ENCODE results near the gene OR4A16. TPM values are rescaled to one million over a fixed set of nuclear protein-coding genes. Genes with fewer than 3 reads are reported as not detected.

Gene OR4A16, protein sequence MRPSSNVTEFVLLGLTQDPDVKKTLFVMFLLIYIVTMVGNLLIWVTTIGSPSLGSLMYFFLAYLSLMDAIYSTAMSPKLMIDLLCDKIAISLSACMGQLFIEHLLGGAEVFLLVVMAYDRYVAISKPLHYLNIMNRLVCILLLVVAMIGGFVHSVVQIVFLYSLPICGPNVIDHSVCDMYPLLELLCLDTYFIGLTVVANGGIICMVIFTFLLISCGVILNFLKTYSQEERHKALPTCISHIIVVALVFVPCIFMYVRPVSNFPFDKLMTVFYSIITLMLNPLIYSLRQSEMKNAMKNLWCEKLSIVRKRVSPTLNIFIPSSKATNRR
- total RNA-seq (2021; fragmentation: NEBNext Ultra II Directional; extraction: Animal tissue kit (Norgen Biotek cat#: 25700)) = not detected
- long read RNA-seq = 0 reads

DNA sequence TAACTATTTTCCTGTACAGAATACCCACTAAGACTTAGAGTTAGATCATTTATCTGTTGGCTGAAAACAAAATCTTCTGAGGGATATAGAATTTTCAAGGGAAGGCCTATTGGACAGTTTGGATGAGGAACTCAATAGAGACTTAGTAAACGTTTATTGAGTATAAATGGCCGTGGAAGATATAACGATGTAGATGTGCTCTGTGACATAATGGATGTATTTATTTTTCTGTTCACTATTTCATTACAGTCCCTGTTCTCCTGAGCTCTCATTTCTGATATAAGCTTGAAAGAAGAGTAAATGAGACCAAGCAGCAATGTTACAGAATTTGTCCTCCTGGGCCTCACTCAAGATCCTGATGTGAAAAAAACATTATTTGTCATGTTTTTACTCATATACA lies at the start of gene OR4A16:
TSS of gene OR4A16 (plus strand) at position 301 of the 400 bp plus-strand sequence. CDS start at position 301, 0 bp downstream.
- H3K9me3 Mint-ChIP-seq = peaks cover 26% of the 10 kb centered on the region
- H3K27me3 Mint-ChIP-seq (ENCODE audit: insufficient read depth) = no peaks in the 10 kb centered on the region; the same call in 1 of the 2 replicates
- no peak within 1 kb of the TSS for H3K4me3 Mint-ChIP-seq
- H3K27ac Mint-ChIP-seq = no peak within 1 kb of the TSS
- TF ChIP-seq, protein P1, sequence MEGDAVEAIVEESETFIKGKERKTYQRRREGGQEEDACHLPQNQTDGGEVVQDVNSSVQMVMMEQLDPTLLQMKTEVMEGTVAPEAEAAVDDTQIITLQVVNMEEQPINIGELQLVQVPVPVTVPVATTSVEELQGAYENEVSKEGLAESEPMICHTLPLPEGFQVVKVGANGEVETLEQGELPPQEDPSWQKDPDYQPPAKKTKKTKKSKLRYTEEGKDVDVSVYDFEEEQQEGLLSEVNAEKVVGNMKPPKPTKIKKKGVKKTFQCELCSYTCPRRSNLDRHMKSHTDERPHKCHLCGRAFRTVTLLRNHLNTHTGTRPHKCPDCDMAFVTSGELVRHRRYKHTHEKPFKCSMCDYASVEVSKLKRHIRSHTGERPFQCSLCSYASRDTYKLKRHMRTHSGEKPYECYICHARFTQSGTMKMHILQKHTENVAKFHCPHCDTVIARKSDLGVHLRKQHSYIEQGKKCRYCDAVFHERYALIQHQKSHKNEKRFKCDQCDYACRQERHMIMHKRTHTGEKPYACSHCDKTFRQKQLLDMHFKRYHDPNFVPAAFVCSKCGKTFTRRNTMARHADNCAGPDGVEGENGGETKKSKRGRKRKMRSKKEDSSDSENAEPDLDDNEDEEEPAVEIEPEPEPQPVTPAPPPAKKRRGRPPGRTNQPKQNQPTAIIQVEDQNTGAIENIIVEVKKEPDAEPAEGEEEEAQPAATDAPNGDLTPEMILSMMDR (IDR thresholded peaks at IDR 0.05) = no peak
- no peaks in the 10 kb centered on the region for H3K36me3 Mint-ChIP-seq (ENCODE audit: low read depth)
- no peaks in the 10 kb centered on the region for H3K4me1 Mint-ChIP-seq (ENCODE audit: low read depth)
- DNase-seq = no peak

DNA sequence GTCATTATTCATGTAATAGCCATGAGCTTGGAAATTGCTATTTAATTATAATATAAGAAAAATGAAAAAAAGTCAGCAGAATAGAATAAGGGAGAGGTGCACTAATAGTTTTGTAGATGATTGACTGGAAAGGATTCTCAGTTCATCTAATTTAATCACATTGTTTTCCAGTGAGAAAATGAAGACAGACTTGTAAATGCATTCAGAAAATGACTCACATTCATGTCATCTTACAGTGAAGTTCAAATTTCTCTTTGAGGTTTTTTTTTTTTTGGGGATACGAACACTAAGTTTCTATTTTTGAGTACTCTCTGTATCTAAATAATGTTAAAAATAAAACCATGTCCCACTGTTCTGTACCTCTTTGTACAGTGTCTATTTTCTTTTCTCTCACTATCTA lies 18.5 kb upstream of the OR4A16 start:
- H3K4me1 Mint-ChIP-seq (ENCODE audit: low read depth) = no peaks in the 10 kb centered on the region
- H3K36me3 Mint-ChIP-seq (ENCODE audit: low read depth) = no peaks in the 10 kb centered on the region
- H3K27me3 Mint-ChIP-seq (ENCODE audit: insufficient read depth) = no peaks in the 10 kb centered on the region
- DNase-seq = no peak
- no peak overlapping the region for H3K27ac Mint-ChIP-seq
- peaks cover 23% of the 10 kb centered on the region for H3K9me3 Mint-ChIP-seq
- H3K4me3 Mint-ChIP-seq = no peak overlapping the region
- TF ChIP-seq, protein P1 (IDR thresholded peaks at IDR 0.05) = no peak

DNA sequence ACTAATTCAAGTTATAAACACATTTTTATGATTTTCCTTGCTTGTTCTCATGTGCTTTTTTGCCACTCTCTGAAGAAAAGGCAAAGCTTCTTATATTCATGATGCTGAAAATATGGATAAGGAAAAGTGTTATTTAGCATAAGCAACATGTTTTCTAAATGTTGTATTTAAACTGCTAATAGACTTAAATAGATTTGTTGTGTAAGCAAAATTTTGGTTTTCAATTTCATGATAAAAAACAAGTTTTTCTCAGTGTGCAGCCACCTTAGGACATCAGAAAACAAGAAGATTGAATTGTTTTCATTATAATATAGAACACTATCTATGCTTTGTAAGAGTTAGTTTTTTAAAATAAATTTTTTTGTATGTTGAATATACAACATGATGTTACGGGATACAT lies 2.3 kb downstream of the OR4A16 start:
- Mint-ChIP-seq H3K9me3 (peaks cover 34% of the 10 kb centered on the region), H3K36me3 (ENCODE audit: low read depth) (no peaks in the 10 kb centered on the region), H3K4me1 (ENCODE audit: low read depth) (no peaks in the 10 kb centered on the region), H3K27me3 (ENCODE audit: insufficient read depth) (no peaks in the 10 kb centered on the region; the same call in 1 of the 2 replicates), H3K4me3 (no peak overlapping the region), H3K27ac (no peak overlapping the region)
- TF ChIP-seq, protein P1 (IDR thresholded peaks at IDR 0.05) = no peak
- no peak for DNase-seq

DNA sequence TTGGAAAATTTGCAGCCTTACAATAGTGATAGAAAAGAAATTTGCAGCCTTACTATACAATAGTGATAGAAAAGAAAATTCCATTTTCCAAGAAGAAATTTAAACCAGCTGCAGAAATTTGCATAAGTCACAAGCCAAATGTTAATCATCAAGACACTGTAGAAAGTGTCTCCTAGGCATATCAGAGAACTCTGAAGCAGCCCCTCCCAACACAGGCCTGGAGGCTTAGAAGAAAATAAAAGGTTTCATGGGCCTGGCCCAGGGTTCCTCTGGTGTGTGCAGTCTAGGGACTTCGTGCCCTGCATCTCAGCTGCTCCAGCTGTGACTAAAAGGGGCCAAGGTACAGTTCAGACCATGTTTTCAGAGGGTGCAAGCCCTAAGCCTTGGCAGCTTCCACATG lies 6.0 kb downstream of the OR4A16 start:
- no peak overlapping the region for H3K4me3 Mint-ChIP-seq
- H3K27me3 Mint-ChIP-seq (ENCODE audit: insufficient read depth) = no peaks in the 10 kb centered on the region
- H3K36me3 Mint-ChIP-seq (ENCODE audit: low read depth) = no peaks in the 10 kb centered on the region
- H3K9me3 Mint-ChIP-seq = peaks cover 26% of the 10 kb centered on the region
- no peak overlapping the region for H3K27ac Mint-ChIP-seq
- TF ChIP-seq, protein P1 (IDR thresholded peaks at IDR 0.05) = no peak
- DNase-seq = no peak
- no peaks in the 10 kb centered on the region for H3K4me1 Mint-ChIP-seq (ENCODE audit: low read depth)

DNA sequence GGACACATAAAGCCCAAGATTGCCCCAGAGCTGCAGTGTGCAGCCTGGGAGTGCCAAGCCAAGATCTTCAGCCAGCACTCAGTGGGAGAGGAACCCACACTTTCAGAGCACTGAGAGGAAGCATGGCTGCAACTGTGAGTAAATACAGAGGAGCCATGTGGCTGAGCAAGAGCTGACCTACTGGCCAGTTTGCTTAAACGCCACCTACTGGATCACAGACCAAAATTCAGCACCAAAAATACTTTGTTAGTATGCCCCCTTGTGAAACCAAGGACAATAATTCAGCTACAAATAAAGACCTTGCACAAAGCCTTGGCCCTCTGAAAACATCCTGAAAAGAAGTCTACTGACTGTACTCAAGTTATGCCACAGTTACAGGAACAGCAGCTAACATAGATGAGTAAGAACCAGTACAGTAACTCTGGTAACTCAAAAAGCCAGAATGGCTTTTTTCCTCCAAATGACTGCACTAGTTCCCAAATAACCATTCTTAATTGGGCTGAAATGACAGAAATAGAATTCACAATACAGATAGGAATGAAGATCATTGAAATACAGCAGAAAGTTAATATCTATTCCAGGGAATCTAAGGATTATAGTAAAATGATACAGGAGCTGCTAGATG lies 14.7 kb downstream of the OR4A16 start:
- H3K4me1 Mint-ChIP-seq (ENCODE audit: low read depth) = no peaks in the 10 kb centered on the region
- no peak for DNase-seq
- TF ChIP-seq, protein P1 (IDR thresholded peaks at IDR 0.05) = peak; percentile 22; the same call in 1 of the 2 replicates
- H3K27me3 Mint-ChIP-seq (ENCODE audit: insufficient read depth) = no peaks in the 10 kb centered on the region
- peaks cover 53% of the 10 kb centered on the region for H3K9me3 Mint-ChIP-seq
- H3K27ac Mint-ChIP-seq = no peak overlapping the region
- H3K4me3 Mint-ChIP-seq = no peak overlapping the region
- no peaks in the 10 kb centered on the region for H3K36me3 Mint-ChIP-seq (ENCODE audit: low read depth)

Measured in HFFc6 (cell line).